Neuron (in vitro differentiated cells): Measurements from ENCODE around the gene IL6R.
A peak's percentile ranks its signal among the peaks of the same experiment; 100 is the strongest.

Source experiments
- H2AFZ ChIP-seq: one replicate; pipeline ENCODE4 v1.6.1; 2013; ENCODE audit warnings: low read depth, mild to moderate bottlenecking, inconsistent platforms, low read length, moderate library complexity
- H3K27me3 ChIP-seq: one replicate; pipeline ENCODE4 v1.6.1; 2013; ENCODE audit warnings: low read length; ENCODE audit not compliant: insufficient read depth
- H3K36me3 ChIP-seq: one replicate; pipeline ENCODE4 v1.6.1; 2013; ENCODE audit warnings: low read length; ENCODE audit not compliant: insufficient read depth
- H3K4me1 ChIP-seq: one replicate; pipeline ENCODE4 v1.6.1; 2013; ENCODE audit warnings: low read length; ENCODE audit not compliant: insufficient read depth
- H3K4me3 ChIP-seq: 2 replicates; pipeline ENCODE4 v1.5.1; 2013; ENCODE audit warnings: mild to moderate bottlenecking, low read length, moderate library complexity
- H3K9me3 ChIP-seq: one replicate; pipeline ENCODE4 v1.6.1; 2013; ENCODE audit warnings: low read length

The IL6R gene

DNA sequence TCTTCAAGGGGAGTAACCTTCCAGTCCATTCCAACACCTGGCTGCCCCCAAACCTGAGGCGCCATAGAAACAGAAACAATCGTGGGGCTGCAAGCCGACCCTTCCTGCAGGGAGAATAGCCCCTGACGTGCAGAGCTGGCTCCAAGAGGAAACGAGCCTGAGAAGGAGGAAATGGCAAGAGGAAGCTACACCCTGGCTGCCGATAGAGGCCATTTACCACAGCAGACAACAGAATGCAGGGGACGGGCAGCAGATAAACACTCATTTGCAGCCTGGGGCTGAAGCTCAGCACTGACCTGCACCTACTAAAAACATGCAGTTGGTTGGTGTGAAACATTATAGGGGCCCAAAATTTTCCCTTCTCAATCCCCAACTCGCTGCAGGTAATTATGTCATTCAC lies 88.1 kb downstream of the IL6R start:
- H3K4me1 ChIP-seq: peaks cover 8% of the 10 kb centered on the region
- no peaks in the 10 kb centered on the region for H3K36me3 ChIP-seq
- peaks cover 36% of the 10 kb centered on the region for H3K27me3 ChIP-seq
- H3K4me3 ChIP-seq: no peak overlapping the region
- no peak overlapping the region for H2AFZ ChIP-seq
- no peaks in the 10 kb centered on the region for H3K9me3 ChIP-seq

DNA sequence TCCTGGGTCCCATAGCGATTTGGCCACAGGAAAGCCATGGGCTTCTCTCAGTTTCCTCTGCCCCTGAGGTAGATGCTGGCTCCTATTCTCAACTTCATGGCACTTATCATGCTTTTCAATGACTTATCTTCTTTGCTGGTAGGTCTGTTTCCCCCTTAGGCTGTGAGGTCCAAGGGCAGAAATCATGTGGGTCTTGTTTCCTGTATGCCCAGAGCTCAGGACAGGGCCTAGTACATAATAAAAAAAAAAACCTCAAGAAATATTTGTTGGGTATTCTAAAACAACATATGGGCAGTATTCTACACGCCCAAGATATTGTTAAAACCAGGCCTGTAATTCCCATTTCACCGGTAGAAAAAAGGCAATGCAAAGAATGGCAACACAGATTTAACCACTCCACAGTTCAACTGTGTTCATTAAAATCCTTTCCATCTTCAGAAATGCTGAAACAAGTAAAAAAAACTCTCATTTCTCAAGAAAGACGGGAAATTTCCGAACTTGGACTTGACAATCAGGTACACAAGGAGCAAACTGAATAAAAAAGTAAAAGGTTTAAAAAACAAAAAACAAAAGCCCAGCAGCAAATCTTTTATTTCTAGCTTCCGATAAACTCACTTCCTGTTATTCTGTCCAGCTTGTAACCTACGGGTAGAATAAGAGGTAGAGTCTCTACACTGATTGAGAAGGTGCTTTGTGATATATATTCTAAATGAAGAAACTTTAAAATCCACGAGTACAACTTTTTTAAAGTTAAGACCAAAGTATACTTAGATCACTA lies 90.5 kb downstream of the IL6R start:
- Histone ChIP-seq H3K36me3 (no peaks in the 10 kb centered on the region), H3K4me1 (peaks cover 8% of the 10 kb centered on the region), H3K27me3 (peaks cover 45% of the 10 kb centered on the region), H3K9me3 (peaks cover 4% of the 10 kb centered on the region), H3K4me3 (no peak overlapping the region), H2AFZ (no peak overlapping the region)

DNA sequence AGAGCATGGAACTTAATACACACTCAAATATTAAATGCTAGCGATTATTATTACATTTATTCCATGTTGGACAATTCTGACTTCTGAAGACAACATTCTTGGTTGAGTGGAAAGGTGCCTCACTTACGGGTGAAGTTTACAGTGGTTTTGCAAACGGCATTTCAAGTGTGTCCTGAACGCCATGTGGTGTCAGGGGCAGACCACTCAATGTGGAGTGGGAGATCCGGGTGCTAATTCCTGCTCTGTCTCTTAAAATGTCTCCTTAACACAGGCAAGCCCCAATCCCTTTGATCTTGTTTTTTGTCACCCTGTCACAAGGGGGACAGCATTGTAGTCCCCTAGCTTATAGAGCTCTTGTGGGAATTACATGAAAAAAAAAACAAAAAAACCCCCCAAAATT lies 91.2 kb downstream of the IL6R start:
- Histone ChIP-seq H3K9me3 (peaks cover 8% of the 10 kb centered on the region), H3K4me3 (no peak overlapping the region), H3K36me3 (no peaks in the 10 kb centered on the region), H3K27me3 (peaks cover 51% of the 10 kb centered on the region), H3K4me1 (peaks cover 8% of the 10 kb centered on the region), H2AFZ (no peak overlapping the region)

DNA sequence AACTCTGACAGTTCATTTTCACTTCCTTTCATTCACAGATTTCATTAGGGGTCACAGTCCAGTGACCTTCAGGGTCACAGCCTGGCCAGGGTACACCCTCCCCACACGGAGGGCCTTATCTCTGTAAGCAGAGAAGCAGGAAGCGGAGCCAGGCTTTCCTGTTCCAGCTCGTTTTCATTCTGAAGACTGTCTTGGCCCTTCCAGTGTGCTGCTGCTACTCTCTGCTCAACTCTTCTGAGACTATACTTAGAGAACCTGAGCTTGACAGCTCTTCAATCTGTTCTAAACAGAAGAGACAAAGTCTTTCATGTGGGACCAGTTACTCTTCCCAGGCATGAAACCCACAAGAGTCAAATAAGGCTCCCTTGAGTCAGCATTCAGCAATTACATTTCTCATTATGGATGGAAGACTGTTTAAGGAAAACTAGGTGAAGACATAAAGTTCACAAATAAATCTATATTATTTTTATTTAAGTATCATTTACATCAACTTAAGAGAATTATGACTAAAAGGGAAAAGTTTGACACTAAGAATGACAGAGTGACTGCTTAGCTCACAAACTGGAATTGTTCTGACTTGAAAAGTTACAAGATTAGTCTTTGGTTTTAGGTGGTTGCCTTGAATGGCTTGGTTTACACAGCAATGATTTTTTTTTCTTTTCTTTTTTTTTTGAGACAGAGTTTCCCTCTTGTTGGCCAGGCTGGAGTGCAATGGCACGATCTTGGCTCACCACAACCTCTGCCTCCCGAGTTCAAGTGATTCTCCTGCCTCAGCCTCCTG lies 92.1 kb downstream of the IL6R start:
- Histone ChIP-seq H3K4me3 (no peak overlapping the region), H3K9me3 (peaks cover 8% of the 10 kb centered on the region), H3K4me1 (peaks cover 8% of the 10 kb centered on the region), H3K36me3 (no peaks in the 10 kb centered on the region), H2AFZ (no peak overlapping the region), H3K27me3 (peaks cover 51% of the 10 kb centered on the region)

DNA sequence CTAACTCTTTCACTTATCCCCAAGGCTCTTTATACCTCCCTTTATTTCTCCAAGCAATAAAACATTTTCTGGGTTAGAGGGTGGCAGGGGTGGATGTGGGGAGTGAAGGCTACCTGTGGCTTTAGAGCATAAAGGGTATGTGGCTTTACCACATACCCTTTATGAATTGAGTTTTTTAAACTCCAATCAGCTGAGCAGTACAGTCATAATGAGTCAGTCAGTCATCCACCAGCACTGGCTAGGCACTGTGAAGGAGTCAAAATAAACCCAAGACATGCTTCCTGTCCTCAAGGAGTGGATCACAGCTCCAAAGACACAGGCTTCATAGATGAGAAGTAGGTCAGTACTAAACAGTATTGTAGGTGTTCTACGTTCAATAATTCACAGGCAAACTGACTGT lies 94.3 kb downstream of the IL6R start:
- Histone ChIP-seq H2AFZ (no peak overlapping the region), H3K4me1 (peaks cover 6% of the 10 kb centered on the region), H3K27me3 (peaks cover 58% of the 10 kb centered on the region), H3K9me3 (peaks cover 15% of the 10 kb centered on the region), H3K36me3 (no peaks in the 10 kb centered on the region), H3K4me3 (no peak overlapping the region)

DNA sequence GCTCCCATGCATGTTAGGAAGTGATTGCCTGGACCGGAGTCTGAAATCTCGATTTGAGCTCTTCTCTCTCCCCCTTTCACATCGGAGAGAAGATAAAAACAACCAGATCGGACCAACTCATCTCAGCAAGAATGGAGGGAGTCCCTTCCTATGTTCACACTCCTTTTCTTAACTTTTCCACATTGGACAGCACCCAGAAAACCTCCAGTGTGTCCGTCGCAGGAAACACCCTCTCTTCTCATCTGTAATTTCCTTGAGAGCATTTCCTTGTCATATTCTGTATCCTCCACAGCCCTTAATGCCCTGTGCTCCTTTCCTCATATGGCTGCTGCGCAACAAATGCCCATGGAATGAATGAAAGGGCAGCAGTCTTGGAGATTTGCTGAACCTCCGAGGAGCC lies 95.4 kb downstream of the IL6R start:
- H3K27me3 ChIP-seq: peaks cover 64% of the 10 kb centered on the region

DNA sequence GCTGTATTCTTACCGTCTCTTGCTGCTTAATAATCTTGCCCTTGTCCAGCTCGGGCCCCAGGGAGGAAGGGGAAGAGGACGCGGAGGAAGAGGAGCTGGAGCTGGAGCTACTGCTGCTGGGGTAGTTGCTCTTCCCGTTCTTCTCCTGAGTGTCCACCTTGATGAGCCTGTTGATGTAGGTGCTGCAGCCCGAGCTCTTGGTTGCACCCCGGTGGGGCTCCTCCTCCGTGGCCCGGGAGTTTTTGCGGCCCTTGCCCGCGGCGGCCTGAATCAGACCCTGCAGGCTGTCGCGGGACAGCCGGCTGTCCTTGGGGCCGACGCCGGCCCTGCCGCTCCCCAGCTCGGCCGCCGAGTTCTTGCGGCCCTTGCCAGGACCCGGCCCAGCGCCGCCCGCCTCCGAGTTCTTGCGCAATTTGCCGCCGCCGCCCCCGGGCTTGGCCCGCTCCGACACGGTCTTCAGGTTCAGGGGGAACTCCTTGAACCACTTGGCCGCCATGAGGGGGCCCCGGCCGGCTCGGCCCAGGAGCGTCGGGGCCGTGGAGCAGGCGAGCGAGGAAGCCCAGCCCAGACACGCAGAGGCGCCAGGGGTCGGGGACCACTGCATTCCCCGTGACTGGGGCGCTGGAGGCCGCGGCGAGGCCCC lies 96.4 kb downstream of the IL6R start:
- H3K4me3 ChIP-seq: no peak overlapping the region
- H3K4me1 ChIP-seq: peaks cover 6% of the 10 kb centered on the region
- peaks cover 20% of the 10 kb centered on the region for H3K9me3 ChIP-seq
- peaks cover 67% of the 10 kb centered on the region for H3K27me3 ChIP-seq
- no peaks in the 10 kb centered on the region for H3K36me3 ChIP-seq
- H2AFZ ChIP-seq: no peak overlapping the region

More for the DNA sequence above, 95.4 kb downstream of the IL6R start:
- Histone ChIP-seq H3K9me3 (peaks cover 15% of the 10 kb centered on the region), H3K4me3 (no peak overlapping the region), H2AFZ (no peak overlapping the region), H3K36me3 (no peaks in the 10 kb centered on the region), H3K4me1 (peaks cover 6% of the 10 kb centered on the region)

DNA sequence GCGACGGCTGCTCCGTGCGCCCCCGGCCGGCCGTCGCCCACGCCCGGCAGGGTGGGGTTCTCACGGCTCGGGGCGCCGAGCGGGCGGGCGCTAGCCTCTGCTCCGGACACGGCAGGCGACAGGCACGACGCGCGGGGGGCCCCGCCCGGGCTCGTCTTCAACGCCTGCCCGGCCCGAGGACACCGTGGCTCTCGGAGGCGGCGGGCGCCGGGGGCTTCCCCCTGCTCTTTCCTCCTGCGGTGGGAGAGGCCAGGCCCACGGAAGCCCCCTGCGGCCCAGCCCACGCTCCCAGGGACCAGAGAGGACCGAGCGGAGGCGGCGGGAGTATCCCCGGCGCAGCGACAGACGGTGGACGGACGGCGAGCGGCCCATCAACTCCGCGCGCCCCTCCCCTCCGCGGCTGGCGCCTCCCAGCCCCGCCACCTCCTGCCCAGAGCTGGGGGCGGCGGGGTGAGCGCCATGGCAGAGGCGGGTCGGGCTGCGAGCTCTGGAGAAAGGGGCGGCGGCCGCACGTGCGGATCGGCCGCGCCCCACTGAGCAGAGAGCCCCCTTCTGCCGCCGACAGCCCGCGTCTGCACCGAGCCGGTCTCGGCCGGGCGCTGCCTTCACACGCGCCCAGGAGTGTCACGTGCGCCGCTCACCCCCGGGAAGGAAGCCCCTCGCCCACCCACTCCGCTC lies 97.1 kb downstream of the IL6R start, which contains the start of the genes SHE and TDRD10:
SHE (minus strand) TSS at position 347 of the 678 bp plus-strand sequence. CDS start 386 bp downstream, outside the sequence.
TDRD10 (plus strand) TSS at position 154 of the 678 bp plus-strand sequence. CDS start 4,685 bp downstream, outside the sequence.
- peaks cover 69% of the 10 kb centered on the region for H3K27me3 ChIP-seq
- H3K4me1 ChIP-seq: no peaks in the 10 kb centered on the region
- H3K4me3 ChIP-seq: no peak within 1 kb of the TSS
- H3K9me3 ChIP-seq: peaks cover 20% of the 10 kb centered on the region
- no peaks in the 10 kb centered on the region for H3K36me3 ChIP-seq
- H2AFZ ChIP-seq: peak within 1 kb of the TSS; percentile 24

DNA sequence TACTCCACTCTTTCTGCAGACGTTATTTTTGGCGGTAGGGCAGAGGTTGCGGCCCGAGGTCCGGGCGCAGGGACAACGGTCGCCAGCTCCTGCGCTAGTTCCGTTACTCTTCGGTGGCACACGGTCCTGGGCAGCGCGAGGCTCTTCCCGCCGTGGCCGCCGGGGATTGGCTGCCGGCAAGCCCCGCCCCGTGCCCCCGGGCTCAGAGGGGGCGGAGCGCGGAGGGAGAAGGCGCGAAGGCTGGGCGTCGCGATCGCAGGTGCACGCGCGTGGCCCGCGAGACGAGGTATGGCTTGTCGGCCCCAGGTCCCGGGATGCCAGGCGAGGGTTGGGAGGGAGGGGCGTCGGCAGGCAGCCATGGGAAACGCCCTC lies 97.6 kb downstream of the IL6R start:
- H3K9me3 ChIP-seq: peaks cover 20% of the 10 kb centered on the region
- no peaks in the 10 kb centered on the region for H3K36me3 ChIP-seq
- H3K27me3 ChIP-seq: peaks cover 72% of the 10 kb centered on the region
- no peaks in the 10 kb centered on the region for H3K4me1 ChIP-seq
- no peak overlapping the region for H2AFZ ChIP-seq
- H3K4me3 ChIP-seq: no peak overlapping the region

DNA sequence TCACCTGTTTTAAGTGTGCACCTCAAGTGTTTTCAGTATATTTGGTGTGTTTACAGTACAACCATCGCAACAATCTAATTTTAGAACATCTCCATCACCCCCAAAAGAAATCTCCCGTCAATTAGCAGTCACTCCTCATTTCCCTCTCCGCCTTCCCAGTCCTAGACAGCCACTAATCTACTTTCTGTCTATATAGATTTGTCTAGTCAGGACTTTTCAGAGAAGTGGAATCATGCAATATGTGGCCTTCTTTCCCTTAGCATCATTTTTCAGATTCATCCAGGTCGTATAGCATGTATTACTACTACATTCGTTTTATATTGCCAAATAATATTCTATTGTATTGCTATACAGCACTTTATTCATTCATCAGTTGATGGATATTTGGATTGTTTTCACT lies 98.8 kb downstream of the IL6R start:
- Histone ChIP-seq H3K27me3 (peaks cover 79% of the 10 kb centered on the region), H3K4me1 (no peaks in the 10 kb centered on the region)

DNA sequence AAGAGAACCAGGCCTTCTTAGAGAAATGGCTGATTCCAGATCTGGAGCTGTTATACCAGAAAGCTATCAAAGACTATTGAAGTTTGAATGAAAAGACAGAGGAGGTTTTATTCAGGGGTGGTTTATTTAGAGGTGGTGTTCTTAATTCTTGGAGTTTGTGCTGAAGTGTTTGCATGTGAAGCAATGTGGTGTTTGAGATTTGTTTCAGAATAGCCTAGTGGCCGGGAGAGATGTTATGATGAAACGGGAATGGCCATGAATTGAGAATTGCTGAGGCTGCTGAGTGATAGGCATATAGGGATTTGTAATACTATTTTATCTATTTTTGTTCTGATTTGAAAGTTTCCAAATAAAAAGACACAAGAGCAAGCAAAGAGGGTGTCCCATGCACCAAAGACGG lies 107.6 kb downstream of the IL6R start:
- Histone ChIP-seq H3K4me1 (no peaks in the 10 kb centered on the region), H3K27me3 (peaks cover 19% of the 10 kb centered on the region), H3K36me3 (no peaks in the 10 kb centered on the region), H2AFZ (no peak overlapping the region), H3K9me3 (no peaks in the 10 kb centered on the region), H3K4me3 (no peak overlapping the region)

More for the DNA sequence above, 98.8 kb downstream of the IL6R start:
- no peak overlapping the region for H3K4me3 ChIP-seq
- no peak overlapping the region for H2AFZ ChIP-seq
- peaks cover 20% of the 10 kb centered on the region for H3K9me3 ChIP-seq
- no peaks in the 10 kb centered on the region for H3K36me3 ChIP-seq

DNA sequence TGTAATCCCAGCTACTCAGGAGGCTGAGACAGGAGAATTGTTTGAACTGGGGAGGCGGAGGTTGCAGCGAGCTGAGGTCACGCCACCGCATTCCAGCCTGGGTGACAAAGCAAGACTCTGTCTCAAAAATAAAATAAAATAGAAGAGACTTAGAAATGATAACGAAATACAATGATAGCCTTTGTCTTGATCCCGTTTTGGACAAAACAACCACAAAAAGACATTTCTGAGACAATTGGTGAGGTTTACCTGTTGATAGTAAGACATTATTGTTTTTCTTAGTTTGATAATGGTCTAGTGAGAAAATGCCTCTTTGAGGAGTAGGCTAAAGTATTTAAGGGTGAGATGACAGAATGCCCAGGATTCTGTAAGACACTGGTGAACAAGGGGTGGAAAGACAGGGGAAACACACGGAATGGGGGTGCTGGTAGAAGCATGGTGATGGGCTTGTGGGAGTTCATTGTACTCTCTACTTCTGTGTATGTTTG lies 109.0 kb downstream of the IL6R start:
- peaks cover 11% of the 10 kb centered on the region for H3K27me3 ChIP-seq
- H2AFZ ChIP-seq: no peak overlapping the region
- H3K9me3 ChIP-seq: no peaks in the 10 kb centered on the region
- no peak overlapping the region for H3K4me3 ChIP-seq
- no peaks in the 10 kb centered on the region for H3K4me1 ChIP-seq
- H3K36me3 ChIP-seq: no peaks in the 10 kb centered on the region
